Activated gamma-delta T cell treated with anti-CD3 and anti-CD28 coated beads, Interleukin-2, amount 50 U/mL, for 16 hours (primary cell): ENCODE data around the gene RBBP5.
"Not testable (repeated sequence)": the region's sequence is repeated elsewhere in the genome, so short reads cannot be mapped to it uniquely, and the experiment has no call there.

ENCODE experiments used
- DNase-seq: peaks from one replicate; pipeline ENCODE4 v3.0.0-alpha.2; 2020; ENCODE audit warnings: low read depth

Gene RBBP5

GRCh38 chr1:205121660-205122488 lies at the start of gene RBBP5:
Gene RBBP5, minus strand, starts transcription at chr1:205121978. Its CDS starts 105 bp downstream, at chr1:205121873.
- peak; percentile 95 for DNase-seq

GRCh38 chr1:205171369-205171768 lies 49.6 kb upstream of the RBBP5 start:
- DNase-seq = no peak

GRCh38 chr1:205170532-205171269 lies 48.9 kb upstream of the RBBP5 start:
- DNase-seq = no peak

- no peak for DNase-seq
These were observed 47.5 kb upstream of the RBBP5 start for GRCh38 chr1:205169248-205169647.

- no peak for DNase-seq
These were observed 46.5 kb upstream of the RBBP5 start for GRCh38 chr1:205168291-205168690.

GRCh38 chr1:205162301-205162700 lies 40.5 kb upstream of the RBBP5 start:
- DNase-seq = no peak

GRCh38 chr1:205161076-205161475 lies 39.3 kb upstream of the RBBP5 start:
- DNase-seq = no peak

- DNase-seq = no peak
These were observed 36.4 kb upstream of the RBBP5 start for GRCh38 chr1:205158048-205158616.

- not testable (repeated sequence) for DNase-seq
These were observed 34.0 kb upstream of the RBBP5 start for GRCh38 chr1:205155665-205156377.

GRCh38 chr1:205152505-205152904 lies 30.7 kb upstream of the RBBP5 start:
- DNase-seq = no peak

GRCh38 chr1:205150651-205151428 lies 29.1 kb upstream of the RBBP5 start:
- no peak for DNase-seq

GRCh38 chr1:205147191-205147835 lies 25.5 kb upstream of the RBBP5 start:
- DNase-seq = no peak

GRCh38 chr1:205144751-205145150 lies 23.0 kb upstream of the RBBP5 start:
- no peak for DNase-seq

GRCh38 chr1:205144046-205144720 lies 22.4 kb upstream of the RBBP5 start:
- DNase-seq = no peak

- no peak for DNase-seq
These were observed 20.3 kb upstream of the RBBP5 start for GRCh38 chr1:205142102-205142469.

GRCh38 chr1:205141236-205142101 lies 19.7 kb upstream of the RBBP5 start:
- DNase-seq = peak; percentile 58

- DNase-seq = no peak
These were observed 18.3 kb upstream of the RBBP5 start for GRCh38 chr1:205140113-205140512.

GRCh38 chr1:205137901-205138300 lies 16.1 kb upstream of the RBBP5 start:
- DNase-seq = no peak

- DNase-seq = no peak
These were observed 11.5 kb upstream of the RBBP5 start for GRCh38 chr1:205133287-205133686.
